Measurements from ENCODE around the gene FNBP1. TPM values are rescaled to one million over a fixed set of nuclear protein-coding genes. Genes with fewer than 3 reads are reported as not detected.

FNBP1 gene
- total RNA-seq, 6 donors from 2014 or later, result 34.8 to 85.4 (median 51.6) TPM

DNA sequence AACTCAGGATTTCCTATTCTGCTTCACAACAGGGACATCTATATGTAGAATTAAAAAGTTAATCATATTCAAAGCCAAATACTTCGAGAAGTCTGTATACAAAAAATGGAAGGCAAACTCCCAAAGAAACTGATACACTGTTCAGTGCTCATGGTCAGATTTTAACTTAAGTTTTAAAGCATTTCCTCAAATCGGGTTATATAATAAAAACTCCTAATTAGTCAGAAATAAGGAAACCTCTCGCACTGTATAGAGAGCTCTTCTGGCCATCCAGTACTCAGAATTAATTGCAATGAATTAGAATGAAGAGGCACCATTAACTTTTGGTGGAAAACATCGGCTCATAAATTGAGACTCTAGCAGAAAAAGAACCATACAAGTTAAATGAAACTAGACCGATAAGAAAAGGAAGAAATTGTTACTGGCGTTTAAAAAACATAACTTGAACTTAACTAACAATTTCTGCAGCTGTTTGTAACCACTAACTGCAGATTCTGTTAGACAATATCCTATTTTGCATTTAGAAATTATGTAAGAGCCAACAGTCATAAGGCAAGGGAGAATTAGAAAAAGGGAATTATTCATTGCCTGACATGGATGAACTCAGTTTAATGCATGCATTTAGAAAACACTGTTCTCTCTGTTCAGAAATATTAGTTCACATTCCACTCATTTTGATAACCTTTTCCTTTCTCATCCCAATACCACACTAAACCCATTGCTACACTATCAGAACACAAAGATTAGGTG, 96.6 kb downstream of the FNBP1 start:
- Histone ChIP-seq H3K4me3 (no peak overlapping the region), H3K4me1 (peaks cover 10 to 19% (median 14%) of the 10 kb centered on the region in 4 donors), H3K9me3 (peaks cover 0 to 11% (median 3%) of the 10 kb centered on the region in 4 donors), H3K27me3 (no peaks in the 10 kb centered on the region), H3K27ac (peak overlapping the region; percentile 42 to 70 (median 58)), H3K36me3 (peaks cover 0 to 16% (median 0%) of the 10 kb centered on the region in 4 donors)
- DNase-seq, result no peak
- no peak for ATAC-seq (ENCODE audit: low FRiP score in 2 of 2)
- WGBS, 2 donors, result 58 to 79% methylated on average over 6 of the region's 6 CpGs
- TF ChIP-seq POLR2A (IDR thresholded peaks at IDR 0.05) (no peak), POLR2AphosphoS5 (IDR thresholded peaks at IDR 0.05) (no peak), EP300 (IDR thresholded peaks at IDR 0.05) (no peak)
- TF ChIP-seq, protein P1, sequence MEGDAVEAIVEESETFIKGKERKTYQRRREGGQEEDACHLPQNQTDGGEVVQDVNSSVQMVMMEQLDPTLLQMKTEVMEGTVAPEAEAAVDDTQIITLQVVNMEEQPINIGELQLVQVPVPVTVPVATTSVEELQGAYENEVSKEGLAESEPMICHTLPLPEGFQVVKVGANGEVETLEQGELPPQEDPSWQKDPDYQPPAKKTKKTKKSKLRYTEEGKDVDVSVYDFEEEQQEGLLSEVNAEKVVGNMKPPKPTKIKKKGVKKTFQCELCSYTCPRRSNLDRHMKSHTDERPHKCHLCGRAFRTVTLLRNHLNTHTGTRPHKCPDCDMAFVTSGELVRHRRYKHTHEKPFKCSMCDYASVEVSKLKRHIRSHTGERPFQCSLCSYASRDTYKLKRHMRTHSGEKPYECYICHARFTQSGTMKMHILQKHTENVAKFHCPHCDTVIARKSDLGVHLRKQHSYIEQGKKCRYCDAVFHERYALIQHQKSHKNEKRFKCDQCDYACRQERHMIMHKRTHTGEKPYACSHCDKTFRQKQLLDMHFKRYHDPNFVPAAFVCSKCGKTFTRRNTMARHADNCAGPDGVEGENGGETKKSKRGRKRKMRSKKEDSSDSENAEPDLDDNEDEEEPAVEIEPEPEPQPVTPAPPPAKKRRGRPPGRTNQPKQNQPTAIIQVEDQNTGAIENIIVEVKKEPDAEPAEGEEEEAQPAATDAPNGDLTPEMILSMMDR (IDR thresholded peaks at IDR 0.05), result no peak

DNA sequence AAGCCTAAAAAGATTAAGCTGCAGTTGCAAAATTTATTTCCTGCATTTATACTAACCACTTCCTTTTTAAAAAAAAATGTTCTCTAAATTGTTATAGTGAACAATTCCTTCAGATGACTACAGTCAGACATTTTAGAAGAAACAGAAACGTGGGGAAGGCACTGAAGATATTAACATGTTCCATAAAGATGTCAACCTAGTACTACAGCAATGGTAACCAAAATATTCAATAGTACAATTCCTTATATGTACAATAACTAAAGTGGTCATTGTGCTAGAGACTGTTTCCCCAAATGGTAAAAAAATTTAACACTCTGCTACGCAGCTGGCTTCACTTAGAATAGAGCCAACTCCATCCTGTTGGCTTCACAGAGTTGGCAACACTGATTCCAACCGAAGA, 97.7 kb downstream of the FNBP1 start:
- DNase-seq (no peak), ATAC-seq (ENCODE audit: low FRiP score in 2 of 2) (peak in 1 of 2 donors; percentile 64)
- no peak overlapping the region for H3K4me3 ChIP-seq
- peaks cover 0 to 11% (median 3%) of the 10 kb centered on the region in 4 donors for H3K9me3 ChIP-seq
- H3K27me3 ChIP-seq, result no peaks in the 10 kb centered on the region
- H3K36me3 ChIP-seq, result peaks cover 0 to 11% (median 0%) of the 10 kb centered on the region in 4 donors
- peaks cover 10 to 19% (median 14%) of the 10 kb centered on the region in 4 donors for H3K4me1 ChIP-seq
- TF ChIP-seq EP300 (IDR thresholded peaks at IDR 0.05) (no peak), POLR2A (IDR thresholded peaks at IDR 0.05) (no peak), POLR2AphosphoS5 (IDR thresholded peaks at IDR 0.05) (no peak)
- TF ChIP-seq, protein P1 (IDR thresholded peaks at IDR 0.05), result no peak
- 32 to 37% methylated on average over 3 of the region's 3 CpGs for WGBS, 2 donors
- peak overlapping the region; percentile 42 to 70 (median 58) for H3K27ac ChIP-seq

DNA sequence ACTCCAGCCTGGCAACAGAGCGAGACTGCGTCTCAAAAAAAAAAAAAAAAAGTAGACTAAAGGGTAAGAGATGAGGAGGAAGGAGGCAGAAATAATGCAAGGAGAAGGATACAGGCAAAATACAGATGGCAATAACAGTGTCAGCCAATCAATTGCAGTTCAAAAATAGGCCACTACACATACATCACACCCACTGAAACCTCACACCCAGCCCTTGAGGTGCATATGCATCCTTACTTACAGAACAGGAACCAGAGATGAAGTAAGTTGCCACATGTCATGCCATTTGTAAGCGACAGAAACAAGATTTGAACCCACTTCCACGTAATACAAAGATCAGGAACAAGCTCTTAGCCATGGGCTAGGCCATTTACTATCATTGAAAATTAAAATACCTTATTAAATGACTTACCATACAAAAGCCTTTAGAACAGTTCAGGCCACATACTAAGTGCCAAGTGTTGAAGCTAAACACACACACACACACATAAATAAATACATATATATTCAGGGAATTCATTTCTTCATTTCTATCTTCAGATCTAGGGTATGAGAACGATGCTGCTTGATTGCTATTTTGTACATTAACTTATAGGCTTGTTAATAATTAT, 98.4 kb downstream of the FNBP1 start:
- H3K27me3 ChIP-seq, result no peaks in the 10 kb centered on the region
- no peak for TF ChIP-seq EP300 (IDR thresholded peaks at IDR 0.05)
- no peak for TF ChIP-seq POLR2A (IDR thresholded peaks at IDR 0.05)
- TF ChIP-seq POLR2AphosphoS5 (IDR thresholded peaks at IDR 0.05), result peak in 1 of 2 donors; percentile 37
- TF ChIP-seq, protein P1 (IDR thresholded peaks at IDR 0.05), result peak in 3 of 6 experiments; percentile 24 to 33 (median 27)
- DNase-seq (peak in 1 of 2 donors; percentile 63), ATAC-seq (ENCODE audit: low FRiP score in 2 of 2) (peak; percentile 66 to 78)
- peaks cover 0 to 11% (median 3%) of the 10 kb centered on the region in 4 donors for H3K9me3 ChIP-seq
- 67% methylated on average over 4 to 5 of the region's 5 CpGs for WGBS, 2 donors
- no peak overlapping the region for H3K4me3 ChIP-seq
- H3K36me3 ChIP-seq, result peaks cover 0 to 11% (median 0%) of the 10 kb centered on the region in 4 donors
- H3K27ac ChIP-seq, result peak overlapping the region; percentile 42 to 70 (median 58)
- peaks cover 10 to 19% (median 14%) of the 10 kb centered on the region in 4 donors for H3K4me1 ChIP-seq

DNA sequence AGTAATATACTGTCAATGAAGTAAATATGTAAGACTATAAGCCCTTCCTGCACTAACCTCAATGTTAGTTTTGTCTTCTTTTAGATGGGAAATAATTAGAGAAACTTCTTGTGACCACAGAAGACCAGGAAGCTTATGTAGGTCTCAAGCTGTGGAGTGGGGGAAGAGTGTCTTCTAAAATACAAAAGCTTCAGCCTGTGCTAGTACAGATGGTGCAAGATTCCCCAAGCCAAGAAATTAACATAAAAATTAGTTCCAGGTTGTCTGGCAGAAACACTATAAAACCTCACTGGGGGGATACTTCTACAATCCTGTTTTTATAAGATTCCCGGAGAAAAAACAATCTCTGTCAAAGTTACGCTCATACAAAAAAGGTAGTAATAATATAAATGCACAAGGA, 103.6 kb downstream of the FNBP1 start:
- Histone ChIP-seq H3K4me1 (peaks cover 14 to 37% (median 15%) of the 10 kb centered on the region in 4 donors), H3K9me3 (peaks cover 0 to 11% (median 3%) of the 10 kb centered on the region in 4 donors), H3K27me3 (no peaks in the 10 kb centered on the region), H3K36me3 (peaks cover 0 to 5% (median 0%) of the 10 kb centered on the region in 4 donors), H3K4me3 (no peak overlapping the region), H3K27ac (peak overlapping the region in 1 of 4 donors; percentile 44)
- TF ChIP-seq POLR2A (IDR thresholded peaks at IDR 0.05) (no peak), EP300 (IDR thresholded peaks at IDR 0.05) (no peak), POLR2AphosphoS5 (IDR thresholded peaks at IDR 0.05) (no peak)
- TF ChIP-seq, protein P1 (IDR thresholded peaks at IDR 0.05), result no peak
- ATAC-seq (ENCODE audit: low FRiP score in 2 of 2) (no peak), DNase-seq (no peak)
- WGBS, 2 donors, result 92 to 95% methylated on average over 2 of the region's 2 CpGs
